Spleen (tissue), 11 donors: ENCODE data around the gene PCSK7. TPM values are rescaled to one million over a fixed set of nuclear protein-coding genes. Genes with fewer than 3 reads are reported as not detected.
A peak's percentile ranks its signal among the peaks of the same experiment; 100 is the strongest.

ENCODE experiments used
- DNase-seq: peaks from one replicate; pipeline ENCODE4 v3.0.0-alpha.2; 2020
- H3K27ac ChIP-seq, 8 donors: fragments of 200-600 bp; sonication (generic) in 7 of 8; 1 replicate in 4 of 8; 2 replicates in 4 of 8; pipeline versions ENCODE4 v1.5.0 to v1.8.0; 2016 to 2021; ENCODE audit warnings: inconsistent platforms in 4 of 8, mild to moderate bottlenecking in 4 of 8, moderate library complexity in 1 of 8
- H3K27me3 ChIP-seq, 7 donors: fragments of 200-600 bp; sonication (generic) in 6 of 7; replicated peaks in 1 of 7; 1 replicate in 4 of 7; 2 replicates in 3 of 7; pipeline versions ENCODE4 v1.5.0 to v1.8.0; 2016 to 2021; ENCODE audit warnings: inconsistent platforms in 3 of 7, mild to moderate bottlenecking in 1 of 7
- H3K36me3 ChIP-seq, 6 donors: fragments of 200-600 bp; sonication (generic) in 5 of 6; 1 replicate in 4 of 6; 2 replicates in 2 of 6; pipeline versions ENCODE4 v1.5.0 to v1.8.0; 2016 to 2021; ENCODE audit warnings: inconsistent platforms in 2 of 6
- H3K4me1 ChIP-seq, 6 donors: fragments of 200-600 bp; sonication (generic) in 5 of 6; 1 replicate in 3 of 6; 2 replicates in 3 of 6; pipeline versions ENCODE4 v1.5.0 to v1.8.0; 2016 to 2021; ENCODE audit warnings: inconsistent platforms in 3 of 6
- H3K4me3 ChIP-seq, 8 donors: fragments of 200-600 bp; sonication (generic) in 7 of 8; 1 replicate in 4 of 8; 2 replicates in 4 of 8; pipeline versions ENCODE4 v1.5.0 to v1.8.0; 2016 to 2021; ENCODE audit warnings: inconsistent platforms in 4 of 8, mild to moderate bottlenecking in 4 of 8, moderate library complexity in 2 of 8
- H3K9me3 ChIP-seq, 8 donors: fragments of 200-600 bp; sonication (generic) in 7 of 8; 1 replicate in 4 of 8; 2 replicates in 4 of 8; pipeline versions ENCODE4 v1.5.0 to v1.8.0; 2016 to 2021; ENCODE audit warnings: inconsistent platforms in 4 of 8
- POLR2A ChIP-seq, 3 donors: fragments of 450-650 bp; IDR thresholded peaks; one replicate each; pipeline ENCODE4 v1.5.1; 2017; ENCODE audit warnings: antibody characterized with exemption in 3 of 3, mild to moderate bottlenecking in 1 of 3
- POLR2AphosphoS5 ChIP-seq, 3 donors: sonication (generic); formaldehyde crosslinking; IDR thresholded peaks; one replicate each; pipeline ENCODE4 v1.5.1; 2017; ENCODE audit warnings: antibody characterized with exemption in 3 of 3
- WGBS, 5 donors: extraction: QIAGEN DNeasy Blood & Tissue Kit in 3 of 5; methylation state at CpG; one replicate each; pipeline versions ENCODE4 v1.1.5 to v1.1.7; 2013 to 2018; 5-methylcytosine and 5-hydroxymethylcytosine counted together
- intact Hi-C: fragments of 100-400 bp; cut with DNase I; formaldehyde crosslinking; loops from one replicate; pipeline ENCODE4 v1.15.0; 2023; ENCODE audit warnings: low total_unique reads
- polyA plus RNA-seq, 3 donors: library from polyadenylated mRNA; stranded (reverse); fragments of 200-250 nt; gene quantifications; one replicate each; pipeline ENCODE4 v1.2.1, GENCODE V29; 2013
- total RNA-seq, 7 donors: library from RNA; depleted of rRNA in 3 of 7; stranded (reverse); fragments of >200 nt in 3 of 7; fragmentation: NEBNext Ultra II Directional in 4 of 7; extraction: Animal tissue kit (Norgen Biotek cat#: 25700) in 4 of 7; gene quantifications; one replicate each; pipeline versions ENCODE4 v1.1.0 to v1.2.1, GENCODE V29; 2016 to 2021
- TF ChIP-seq, protein P1 (sequence below), 11 experiments: fragments of 200-600 bp in 7 of 11; fragments of 450-650 bp in 4 of 11; sonication (generic) in 4 of 11; IDR thresholded peaks in 8 of 11; conservative IDR thresholded peaks in 3 of 11; 1 replicate in 7 of 11; 2 replicates in 4 of 11; pipeline versions ENCODE4 v1.4.0 to v1.8.0; 2016 to 2021; ENCODE audit warnings: antibody characterized with exemption in 11 of 11, inconsistent platforms in 4 of 11, mild to moderate bottlenecking in 1 of 11
- donor health status: healthy with polysubstance abuse.
- donor health status: DM: no; HTN: no; CAD: no; lungs with moderate emphysema.
- donor health status: DM: no; HTN: no; CAD: no.
- donor health status: Bipolar disorder and iron deficiency.
- donor health status: healthy.
- donor health status: DM: no; HTN: no; CAD: no.
- donor health status: DM: yes; HTN: yes; CAD: no.

The PCSK7 gene
- total and polyA plus RNA-seq, 10 donors: 27.3 to 152 (median 97.3) TPM

DNA sequence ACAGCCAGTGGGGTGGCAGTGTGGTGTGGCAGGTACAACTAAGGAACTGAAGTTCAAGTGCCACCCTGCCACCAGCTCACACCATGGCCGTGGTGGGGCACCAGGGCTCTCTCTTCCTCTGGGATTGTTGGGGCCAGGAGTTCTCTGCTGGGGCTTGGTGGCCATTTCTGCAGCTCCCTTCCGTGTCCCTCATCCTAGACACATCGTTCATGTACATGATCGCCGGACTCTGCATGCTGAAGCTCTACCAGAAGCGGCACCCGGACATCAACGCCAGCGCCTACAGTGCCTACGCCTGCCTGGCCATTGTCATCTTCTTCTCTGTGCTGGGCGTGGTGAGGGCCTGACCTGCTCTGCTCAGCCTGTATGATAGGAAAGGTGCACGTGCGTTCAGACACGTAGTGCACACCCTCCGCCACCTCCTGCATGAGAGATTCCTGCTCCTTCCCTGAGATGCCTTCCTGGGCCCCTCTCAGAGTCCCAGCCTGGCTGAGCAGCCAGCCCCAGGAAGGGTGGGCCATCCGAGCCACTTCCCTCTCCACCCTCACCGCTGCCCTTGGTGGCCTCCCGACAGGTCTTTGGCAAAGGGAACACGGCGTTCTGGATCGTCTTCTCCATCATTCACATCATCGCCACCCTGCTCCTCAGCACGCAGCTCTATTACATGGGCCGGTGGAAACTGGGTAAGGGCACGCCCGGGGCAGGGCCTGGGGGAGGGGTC lies 40.0 kb downstream of the PCSK7 start:
- no peak for DNase-seq
- H3K36me3 ChIP-seq: peaks cover 2 to 99% (median 63%) of the 10 kb centered on the region in 6 donors
- peaks cover 0 to 52% (median 30%) of the 10 kb centered on the region in 6 donors for H3K4me1 ChIP-seq
- intact Hi-C loops: no loop called here
- no peak overlapping the region for H3K27ac ChIP-seq
- H3K9me3 ChIP-seq: no peaks in the 10 kb centered on the region
- no peak overlapping the region for H3K4me3 ChIP-seq
- WGBS, 5 donors: 92 to 96% (median 94%) methylated on average over 24 to 26 of the region's 26 CpGs
- TF ChIP-seq POLR2AphosphoS5 (IDR thresholded peaks at IDR 0.05): peak in 2 of 3 donors; percentile 17 to 48
- TF ChIP-seq, protein P1, sequence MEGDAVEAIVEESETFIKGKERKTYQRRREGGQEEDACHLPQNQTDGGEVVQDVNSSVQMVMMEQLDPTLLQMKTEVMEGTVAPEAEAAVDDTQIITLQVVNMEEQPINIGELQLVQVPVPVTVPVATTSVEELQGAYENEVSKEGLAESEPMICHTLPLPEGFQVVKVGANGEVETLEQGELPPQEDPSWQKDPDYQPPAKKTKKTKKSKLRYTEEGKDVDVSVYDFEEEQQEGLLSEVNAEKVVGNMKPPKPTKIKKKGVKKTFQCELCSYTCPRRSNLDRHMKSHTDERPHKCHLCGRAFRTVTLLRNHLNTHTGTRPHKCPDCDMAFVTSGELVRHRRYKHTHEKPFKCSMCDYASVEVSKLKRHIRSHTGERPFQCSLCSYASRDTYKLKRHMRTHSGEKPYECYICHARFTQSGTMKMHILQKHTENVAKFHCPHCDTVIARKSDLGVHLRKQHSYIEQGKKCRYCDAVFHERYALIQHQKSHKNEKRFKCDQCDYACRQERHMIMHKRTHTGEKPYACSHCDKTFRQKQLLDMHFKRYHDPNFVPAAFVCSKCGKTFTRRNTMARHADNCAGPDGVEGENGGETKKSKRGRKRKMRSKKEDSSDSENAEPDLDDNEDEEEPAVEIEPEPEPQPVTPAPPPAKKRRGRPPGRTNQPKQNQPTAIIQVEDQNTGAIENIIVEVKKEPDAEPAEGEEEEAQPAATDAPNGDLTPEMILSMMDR (IDR thresholded peaks at IDR 0.05 in 8 of 11, conservative IDR thresholded peaks at IDR 0.05 in 3 of 11): no peak
- TF ChIP-seq POLR2A (IDR thresholded peaks at IDR 0.05): no peak
- no peaks in the 10 kb centered on the region for H3K27me3 ChIP-seq

DNA sequence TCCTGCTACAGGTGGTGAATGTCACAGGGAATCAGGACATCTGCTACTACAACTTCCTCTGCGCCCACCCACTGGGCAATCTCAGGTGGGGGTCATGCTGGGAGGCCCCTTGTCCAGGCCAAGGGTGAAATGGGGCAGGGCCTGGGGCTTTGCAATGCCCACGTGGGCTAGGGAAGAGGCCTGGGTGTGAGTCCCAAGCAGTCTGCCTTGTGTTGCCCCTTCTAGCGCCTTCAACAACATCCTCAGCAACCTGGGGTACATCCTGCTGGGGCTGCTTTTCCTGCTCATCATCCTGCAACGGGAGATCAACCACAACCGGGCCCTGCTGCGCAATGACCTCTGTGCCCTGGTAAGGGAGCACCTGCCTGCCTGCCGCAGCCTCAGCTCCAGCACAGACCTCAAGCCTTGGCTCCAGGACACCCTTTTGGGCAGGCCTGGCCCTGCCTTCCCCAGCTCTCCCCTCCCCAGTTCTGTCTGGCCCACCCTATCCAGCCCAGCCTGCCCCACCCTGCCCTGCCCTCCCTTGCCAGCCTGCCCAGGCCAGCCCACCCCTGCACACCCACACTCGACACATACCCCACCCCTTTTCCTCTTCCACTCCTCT lies 41.8 kb downstream of the PCSK7 start:
- peaks cover 2 to 98% (median 54%) of the 10 kb centered on the region in 6 donors for H3K36me3 ChIP-seq
- H3K27ac ChIP-seq: peak overlapping the region in 7 of 8 donors; percentile 36 to 88 (median 78)
- H3K27me3 ChIP-seq: no peaks in the 10 kb centered on the region
- TF ChIP-seq, protein P1 (IDR thresholded peaks at IDR 0.05 in 8 of 11, conservative IDR thresholded peaks at IDR 0.05 in 3 of 11): no peak
- TF ChIP-seq POLR2AphosphoS5 (IDR thresholded peaks at IDR 0.05) (peak in 2 of 3 donors; percentile 3 to 58), POLR2A (IDR thresholded peaks at IDR 0.05) (no peak)
- H3K9me3 ChIP-seq: no peaks in the 10 kb centered on the region
- WGBS, 5 donors: 68 to 88% (median 73%) methylated on average over 7 to 8 of the region's 8 CpGs
- intact Hi-C loops: no loop called here
- peak overlapping the region in 1 of 8 donors; percentile 51 for H3K4me3 ChIP-seq
- DNase-seq: peak; percentile 80
- peaks cover 0 to 70% (median 37%) of the 10 kb centered on the region in 6 donors for H3K4me1 ChIP-seq

DNA sequence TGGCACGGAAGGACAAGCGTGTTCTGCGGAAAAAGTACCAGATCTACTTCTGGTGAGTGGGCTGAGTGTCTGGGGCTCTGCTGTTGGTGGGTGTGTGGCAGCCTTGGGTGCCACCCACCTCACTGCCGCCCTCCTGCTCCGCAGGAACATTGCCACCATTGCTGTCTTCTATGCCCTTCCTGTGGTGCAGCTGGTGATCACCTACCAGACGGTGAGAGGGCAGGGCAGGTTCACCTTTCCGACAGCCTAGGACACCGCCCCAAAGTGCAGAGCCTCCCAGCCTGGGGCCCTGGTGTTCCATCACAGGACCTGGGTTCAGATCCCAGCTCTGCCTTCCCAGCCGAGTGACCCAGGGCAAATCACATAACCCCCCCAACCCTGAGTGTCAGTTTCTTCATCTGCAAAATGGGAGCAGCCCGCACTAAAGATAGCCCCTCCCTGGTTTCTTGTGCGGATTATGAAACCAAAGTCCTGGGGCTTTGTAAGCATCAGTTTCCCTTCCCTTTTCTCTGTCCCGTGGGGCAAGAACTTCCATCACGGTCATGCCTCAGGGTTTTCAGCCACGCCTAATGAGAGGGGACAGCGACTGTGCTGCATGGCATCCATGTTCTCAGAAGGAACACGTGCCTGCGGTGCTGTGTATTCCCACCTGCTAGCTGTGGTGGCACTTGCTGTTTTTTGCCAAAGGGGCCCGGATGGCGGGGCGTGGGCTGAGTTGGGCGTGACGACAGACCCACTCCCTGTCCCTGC lies 42.5 kb downstream of the PCSK7 start:
- H3K9me3 ChIP-seq: no peaks in the 10 kb centered on the region
- H3K27me3 ChIP-seq: no peaks in the 10 kb centered on the region
- H3K27ac ChIP-seq: peak overlapping the region; percentile 36 to 88 (median 78)
- TF ChIP-seq POLR2A (IDR thresholded peaks at IDR 0.05): no peak
- TF ChIP-seq, protein P1 (IDR thresholded peaks at IDR 0.05 in 8 of 11, conservative IDR thresholded peaks at IDR 0.05 in 3 of 11): no peak
- TF ChIP-seq POLR2AphosphoS5 (IDR thresholded peaks at IDR 0.05): peak; percentile 67 to 77 (median 67)
- DNase-seq: peak; percentile 92
- intact Hi-C loops: no loop called here
- WGBS, 5 donors: 57 to 77% (median 70%) methylated on average over 19 to 22 of the region's 22 CpGs
- H3K4me3 ChIP-seq: peak overlapping the region in 1 of 8 donors; percentile 51
- peaks cover 2 to 98% (median 53%) of the 10 kb centered on the region in 6 donors for H3K36me3 ChIP-seq
- peaks cover 0 to 76% (median 37%) of the 10 kb centered on the region in 6 donors for H3K4me1 ChIP-seq
